Liver (tissue), 9 donors: Measurements from ENCODE around the gene RAPGEF2. TPM values are rescaled to one million over a fixed set of nuclear protein-coding genes. Genes with fewer than 3 reads are reported as not detected.

Source experiments
- DNase-seq: peaks from one replicate; pipeline ENCODE4 v3.0.0-alpha.2; 2017; ENCODE audit warnings: low spot score
- H3K27ac ChIP-seq, 2 donors: one replicate each; pipeline ENCODE4 v1.7.0; 2013; ENCODE audit warnings: inconsistent platforms in 2 of 2, low read length in 2 of 2, control low read depth in 1 of 2, low read depth in 1 of 2, mild to moderate bottlenecking in 1 of 2
- H3K27me3 ChIP-seq, 4 donors: one replicate each; pipeline versions ENCODE4 v1.6.1 to v1.7.0; 2013; ENCODE audit warnings: low read length in 3 of 4, inconsistent platforms in 1 of 4, mild to moderate bottlenecking in 1 of 4, moderate library complexity in 1 of 4; ENCODE audit not compliant: control insufficient read depth in 4 of 4, insufficient read depth in 4 of 4
- H3K36me3 ChIP-seq, 4 donors: one replicate each; pipeline versions ENCODE4 v1.6.1 to v1.7.0; 2013; ENCODE audit warnings: low read length in 3 of 4, mild to moderate bottlenecking in 3 of 4, low read depth in 1 of 4, moderate library complexity in 1 of 4; ENCODE audit not compliant: control insufficient read depth in 4 of 4, insufficient read depth in 3 of 4
- H3K4me1 ChIP-seq, 4 donors: one replicate each; pipeline versions ENCODE4 v1.6.1 to v1.7.0; 2013; ENCODE audit warnings: low read length in 3 of 4, mild to moderate bottlenecking in 3 of 4, moderate library complexity in 1 of 4; ENCODE audit not compliant: control insufficient read depth in 4 of 4, insufficient read depth in 4 of 4
- H3K4me3 ChIP-seq, 3 donors: one replicate each; pipeline versions ENCODE4 v1.6.1 to v1.7.0; 2013; ENCODE audit warnings: low read length in 3 of 3, control low read depth in 1 of 3, low read depth in 1 of 3, mild to moderate bottlenecking in 1 of 3
- H3K9ac ChIP-seq, 2 donors: one replicate each; pipeline ENCODE4 v1.7.0; 2013; ENCODE audit warnings: low read length in 2 of 2, mild to moderate bottlenecking in 2 of 2, moderate library complexity in 2 of 2, control low read depth in 1 of 2, low read depth in 1 of 2
- H3K9me3 ChIP-seq, 4 donors: one replicate each; pipeline versions ENCODE4 v1.6.1 to v1.7.0; 2013; ENCODE audit warnings: low read length in 3 of 4; ENCODE audit not compliant: control insufficient read depth in 4 of 4
- EGR1 ChIP-seq, 2 donors: IDR thresholded peaks; 2 replicates each; pipeline ENCODE4 v1.6.1; 2016 to 2018; ENCODE audit warnings: antibody characterized with exemption in 2 of 2, low read depth in 2 of 2
- FOXA1 ChIP-seq: IDR thresholded peaks from 2 replicates; pipeline ENCODE4 v1.6.1; 2016; ENCODE audit warnings: antibody characterized with exemption
- FOXA2 ChIP-seq: IDR thresholded peaks from 2 replicates; pipeline ENCODE4 v1.6.1; 2016; ENCODE audit warnings: antibody characterized with exemption
- GABPA ChIP-seq, 2 donors: IDR thresholded peaks in 1 of 2; conservative IDR thresholded peaks in 1 of 2; 2 replicates each; pipeline ENCODE4 v1.6.1; 2016; ENCODE audit warnings: antibody characterized with exemption in 2 of 2, mild to moderate bottlenecking in 1 of 2, moderate library complexity in 1 of 2
- HNF4A ChIP-seq, 2 donors: conservative IDR thresholded peaks; 2 replicates each; pipeline ENCODE4 v1.6.1; 2016; ENCODE audit warnings: antibody characterized with exemption in 2 of 2, mild to moderate bottlenecking in 2 of 2
- HNF4G ChIP-seq: IDR thresholded peaks from 2 replicates; pipeline ENCODE4 v1.6.1; 2016; ENCODE audit warnings: antibody characterized with exemption
- JUND ChIP-seq, 2 donors: IDR thresholded peaks; 2 replicates each; pipeline ENCODE4 v1.6.1; 2016; ENCODE audit warnings: antibody characterized with exemption in 2 of 2
- NR2F2 ChIP-seq: IDR thresholded peaks from 2 replicates; pipeline ENCODE4 v1.6.1; 2016; ENCODE audit warnings: antibody characterized with exemption
- RAD21 ChIP-seq, 2 donors: IDR thresholded peaks; 2 replicates each; pipeline ENCODE4 v1.6.1; 2016; ENCODE audit warnings: antibody characterized with exemption in 2 of 2, mild to moderate bottlenecking in 2 of 2
- RXRA ChIP-seq, 2 donors: IDR thresholded peaks; 2 replicates each; pipeline ENCODE4 v1.6.1; 2017 to 2018; ENCODE audit warnings: antibody characterized with exemption in 2 of 2, mild to moderate bottlenecking in 1 of 2
- SP1 ChIP-seq: IDR thresholded peaks from 2 replicates; pipeline ENCODE4 v1.6.1; 2018; ENCODE audit warnings: antibody characterized with exemption, mild to moderate bottlenecking
- TAF1 ChIP-seq: conservative IDR thresholded peaks from 2 replicates; pipeline ENCODE4 v1.6.1; 2016; ENCODE audit warnings: antibody characterized with exemption, mild to moderate bottlenecking
- YY1 ChIP-seq: IDR thresholded peaks from 2 replicates; pipeline ENCODE4 v1.6.1; 2016; ENCODE audit warnings: antibody characterized with exemption, mild to moderate bottlenecking
- WGBS: extraction: QIAGEN DNeasy Blood & Tissue Kit; methylation state at CpG from one replicate; pipeline ENCODE4 v1.1.7; 2013; 5-methylcytosine and 5-hydroxymethylcytosine counted together
- polyA plus RNA-seq, 2 donors: library from polyadenylated mRNA; stranded (reverse) in 1 of 2; unstranded in 1 of 2; fragments of 200-250 nt in 1 of 2; fragments of >200 nt in 1 of 2; fragmentation: Nextera tagmentation in 1 of 2; extraction: Ambion mirVana in 1 of 2; gene quantifications; one replicate each; pipeline versions ENCODE4 v1.2.1 to v1.2.3, GENCODE V29; 2013 to 2015
- total RNA-seq, 2 donors: library from RNA; depleted of rRNA; stranded (reverse); fragments of >200 nt; gene quantifications; one replicate each; pipeline ENCODE4 v1.2.3, GENCODE V29; 2014
- TF ChIP-seq, protein P1 (sequence below): IDR thresholded peaks from 2 replicates; pipeline ENCODE4 v1.6.1; 2016; ENCODE audit warnings: antibody characterized with exemption
- TF ChIP-seq, protein P2 (sequence below): IDR thresholded peaks from 2 replicates; pipeline ENCODE4 v1.6.1; 2016; ENCODE audit warnings: antibody characterized with exemption, mild to moderate bottlenecking
- TF ChIP-seq, protein P3 (sequence below): fragments of 150-350 bp; IDR thresholded peaks from 2 replicates; pipeline ENCODE4 v1.5.1; 2017; ENCODE audit warnings: improper control_type of control experiment, low read depth, low read length; ENCODE audit not compliant: missing input control
- TF ChIP-seq, protein P4 (sequence below): IDR thresholded peaks from 2 replicates; pipeline ENCODE4 v1.6.1; 2016; ENCODE audit warnings: antibody characterized with exemption
- TF ChIP-seq, protein P5 (sequence below): IDR thresholded peaks from 2 replicates; pipeline ENCODE4 v1.6.1; 2016; ENCODE audit warnings: antibody characterized with exemption
- donor health status: healthy.
- donor health status: healthy.
- donor health status: healthy.
- donor health status: healthy.
- donor health status: healthy.

RAPGEF2 gene
- total and polyA plus RNA-seq, 4 donors: 7.3 to 90.4 (median 32.2) TPM

DNA sequence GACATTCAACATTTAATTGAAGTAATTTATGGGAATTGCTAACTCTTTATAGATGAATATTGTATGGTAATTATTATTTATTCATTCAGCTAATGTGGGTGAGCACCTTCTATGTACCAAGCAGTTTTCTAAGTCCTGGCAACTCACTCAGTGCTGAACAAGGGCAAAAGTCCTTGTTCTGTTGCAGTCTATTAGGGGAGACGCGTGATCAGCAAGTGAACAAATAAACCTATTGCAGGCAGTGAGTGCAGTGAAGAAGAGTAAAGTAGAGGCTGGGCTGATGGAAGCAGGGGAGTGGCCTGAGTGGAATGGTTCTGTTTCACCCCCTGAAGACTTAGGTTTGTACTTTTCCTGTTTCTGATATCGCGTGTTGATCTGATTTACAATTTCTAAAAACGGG lies 214.3 kb downstream of the RAPGEF2 start:
- Histone ChIP-seq H3K36me3 (peaks cover 0 to 12% (median 7%) of the 10 kb centered on the region in 4 donors), H3K4me3 (peak overlapping the region in 1 of 3 donors; percentile 46), H3K27me3 (no peaks in the 10 kb centered on the region), H3K9me3 (no peaks in the 10 kb centered on the region), H3K4me1 (peaks cover 2 to 12% (median 6%) of the 10 kb centered on the region in 4 donors), H3K27ac (peak overlapping the region; percentile 82 to 88), H3K9ac (no peak overlapping the region)
- no peak for DNase-seq
- TF ChIP-seq FOXA2: peak; percentile 73
- TF ChIP-seq, protein P1, sequence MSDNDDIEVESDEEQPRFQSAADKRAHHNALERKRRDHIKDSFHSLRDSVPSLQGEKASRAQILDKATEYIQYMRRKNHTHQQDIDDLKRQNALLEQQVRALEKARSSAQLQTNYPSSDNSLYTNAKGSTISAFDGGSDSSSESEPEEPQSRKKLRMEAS: peak; percentile 64
- TF ChIP-seq, protein P2, sequence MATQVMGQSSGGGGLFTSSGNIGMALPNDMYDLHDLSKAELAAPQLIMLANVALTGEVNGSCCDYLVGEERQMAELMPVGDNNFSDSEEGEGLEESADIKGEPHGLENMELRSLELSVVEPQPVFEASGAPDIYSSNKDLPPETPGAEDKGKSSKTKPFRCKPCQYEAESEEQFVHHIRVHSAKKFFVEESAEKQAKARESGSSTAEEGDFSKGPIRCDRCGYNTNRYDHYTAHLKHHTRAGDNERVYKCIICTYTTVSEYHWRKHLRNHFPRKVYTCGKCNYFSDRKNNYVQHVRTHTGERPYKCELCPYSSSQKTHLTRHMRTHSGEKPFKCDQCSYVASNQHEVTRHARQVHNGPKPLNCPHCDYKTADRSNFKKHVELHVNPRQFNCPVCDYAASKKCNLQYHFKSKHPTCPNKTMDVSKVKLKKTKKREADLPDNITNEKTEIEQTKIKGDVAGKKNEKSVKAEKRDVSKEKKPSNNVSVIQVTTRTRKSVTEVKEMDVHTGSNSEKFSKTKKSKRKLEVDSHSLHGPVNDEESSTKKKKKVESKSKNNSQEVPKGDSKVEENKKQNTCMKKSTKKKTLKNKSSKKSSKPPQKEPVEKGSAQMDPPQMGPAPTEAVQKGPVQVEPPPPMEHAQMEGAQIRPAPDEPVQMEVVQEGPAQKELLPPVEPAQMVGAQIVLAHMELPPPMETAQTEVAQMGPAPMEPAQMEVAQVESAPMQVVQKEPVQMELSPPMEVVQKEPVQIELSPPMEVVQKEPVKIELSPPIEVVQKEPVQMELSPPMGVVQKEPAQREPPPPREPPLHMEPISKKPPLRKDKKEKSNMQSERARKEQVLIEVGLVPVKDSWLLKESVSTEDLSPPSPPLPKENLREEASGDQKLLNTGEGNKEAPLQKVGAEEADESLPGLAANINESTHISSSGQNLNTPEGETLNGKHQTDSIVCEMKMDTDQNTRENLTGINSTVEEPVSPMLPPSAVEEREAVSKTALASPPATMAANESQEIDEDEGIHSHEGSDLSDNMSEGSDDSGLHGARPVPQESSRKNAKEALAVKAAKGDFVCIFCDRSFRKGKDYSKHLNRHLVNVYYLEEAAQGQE: peak; percentile 66
- TF ChIP-seq HNF4G: peak; percentile 84
- peak; percentile 93 to 97 for TF ChIP-seq HNF4A (conservative IDR thresholded peaks at IDR 0.05)
- TF ChIP-seq SP1: peak; percentile 87
- no peak for TF ChIP-seq NR2F2
- peak; percentile 73 to 86 for TF ChIP-seq RXRA (IDR thresholded peaks at IDR 0.05)
- TF ChIP-seq, protein P3, sequence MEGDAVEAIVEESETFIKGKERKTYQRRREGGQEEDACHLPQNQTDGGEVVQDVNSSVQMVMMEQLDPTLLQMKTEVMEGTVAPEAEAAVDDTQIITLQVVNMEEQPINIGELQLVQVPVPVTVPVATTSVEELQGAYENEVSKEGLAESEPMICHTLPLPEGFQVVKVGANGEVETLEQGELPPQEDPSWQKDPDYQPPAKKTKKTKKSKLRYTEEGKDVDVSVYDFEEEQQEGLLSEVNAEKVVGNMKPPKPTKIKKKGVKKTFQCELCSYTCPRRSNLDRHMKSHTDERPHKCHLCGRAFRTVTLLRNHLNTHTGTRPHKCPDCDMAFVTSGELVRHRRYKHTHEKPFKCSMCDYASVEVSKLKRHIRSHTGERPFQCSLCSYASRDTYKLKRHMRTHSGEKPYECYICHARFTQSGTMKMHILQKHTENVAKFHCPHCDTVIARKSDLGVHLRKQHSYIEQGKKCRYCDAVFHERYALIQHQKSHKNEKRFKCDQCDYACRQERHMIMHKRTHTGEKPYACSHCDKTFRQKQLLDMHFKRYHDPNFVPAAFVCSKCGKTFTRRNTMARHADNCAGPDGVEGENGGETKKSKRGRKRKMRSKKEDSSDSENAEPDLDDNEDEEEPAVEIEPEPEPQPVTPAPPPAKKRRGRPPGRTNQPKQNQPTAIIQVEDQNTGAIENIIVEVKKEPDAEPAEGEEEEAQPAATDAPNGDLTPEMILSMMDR: no peak
- TF ChIP-seq YY1: peak; percentile 83
- peak; percentile 40 for TF ChIP-seq TAF1
- TF ChIP-seq FOXA1: peak; percentile 62
- TF ChIP-seq, protein P4, sequence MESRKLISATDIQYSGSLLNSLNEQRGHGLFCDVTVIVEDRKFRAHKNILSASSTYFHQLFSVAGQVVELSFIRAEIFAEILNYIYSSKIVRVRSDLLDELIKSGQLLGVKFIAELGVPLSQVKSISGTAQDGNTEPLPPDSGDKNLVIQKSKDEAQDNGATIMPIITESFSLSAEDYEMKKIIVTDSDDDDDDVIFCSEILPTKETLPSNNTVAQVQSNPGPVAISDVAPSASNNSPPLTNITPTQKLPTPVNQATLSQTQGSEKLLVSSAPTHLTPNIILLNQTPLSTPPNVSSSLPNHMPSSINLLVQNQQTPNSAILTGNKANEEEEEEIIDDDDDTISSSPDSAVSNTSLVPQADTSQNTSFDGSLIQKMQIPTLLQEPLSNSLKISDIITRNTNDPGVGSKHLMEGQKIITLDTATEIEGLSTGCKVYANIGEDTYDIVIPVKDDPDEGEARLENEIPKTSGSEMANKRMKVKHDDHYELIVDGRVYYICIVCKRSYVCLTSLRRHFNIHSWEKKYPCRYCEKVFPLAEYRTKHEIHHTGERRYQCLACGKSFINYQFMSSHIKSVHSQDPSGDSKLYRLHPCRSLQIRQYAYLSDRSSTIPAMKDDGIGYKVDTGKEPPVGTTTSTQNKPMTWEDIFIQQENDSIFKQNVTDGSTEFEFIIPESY: peak; percentile 76
- TF ChIP-seq JUND (IDR thresholded peaks at IDR 0.05): peak; percentile 61 to 87
- TF ChIP-seq GABPA (IDR thresholded peaks at IDR 0.05 in 1 of 2, conservative IDR thresholded peaks at IDR 0.05 in 1 of 2): peak in 1 of 2 donors; percentile 19
- peak; percentile 63 to 65 for TF ChIP-seq RAD21 (IDR thresholded peaks at IDR 0.05)
- TF ChIP-seq, protein P5, sequence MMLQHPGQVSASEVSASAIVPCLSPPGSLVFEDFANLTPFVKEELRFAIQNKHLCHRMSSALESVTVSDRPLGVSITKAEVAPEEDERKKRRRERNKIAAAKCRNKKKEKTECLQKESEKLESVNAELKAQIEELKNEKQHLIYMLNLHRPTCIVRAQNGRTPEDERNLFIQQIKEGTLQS: peak; percentile 35
- no peak for TF ChIP-seq EGR1 (IDR thresholded peaks at IDR 0.05; ENCODE audit: low read depth in 2 of 2)
- WGBS: 42% methylated on average over 5 of the region's 5 CpGs
